ENCODE measurements around the gene MMP14.
A peak's percentile ranks its signal among the peaks of the same experiment; 100 is the strongest.

Gene MMP14

DNA sequence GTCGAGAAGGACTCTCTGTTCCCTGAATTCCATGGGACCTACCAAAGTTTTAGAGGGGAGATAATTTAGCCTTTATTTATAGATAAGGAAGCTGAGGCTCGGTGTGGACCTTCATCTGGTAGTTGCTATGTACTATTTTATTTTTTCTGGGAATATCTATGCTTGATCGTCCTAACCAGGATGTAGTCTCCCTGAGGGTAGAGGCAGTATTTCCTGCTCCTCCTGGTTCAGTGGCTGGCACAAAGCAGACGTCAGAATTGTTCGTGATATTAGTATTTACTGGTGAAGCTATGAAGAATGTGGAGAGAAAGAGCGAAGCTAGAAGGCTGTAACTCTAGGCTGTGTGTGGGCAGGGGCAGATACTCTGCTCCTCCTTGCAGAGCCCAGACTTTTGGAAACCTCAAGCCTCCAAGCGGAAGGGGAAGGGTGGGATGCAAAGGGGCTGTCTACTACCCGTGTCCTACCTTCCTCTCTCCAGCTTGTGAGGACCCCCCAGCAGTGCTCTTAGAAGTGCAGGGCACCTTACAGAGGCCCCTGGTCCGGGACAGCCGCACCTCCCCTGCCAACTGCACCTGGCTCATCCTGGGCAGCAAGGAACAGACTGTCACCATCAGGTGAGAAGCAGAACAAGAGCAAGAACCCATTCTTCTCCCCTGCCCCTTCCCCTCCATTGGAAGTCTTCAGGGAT is 36.6 kb downstream of the MMP14 start:
- H3K4me3 ChIP-seq (ENCODE audit: low read depth, low read length): peak overlapping the region; percentile 84
- H3K27me3 ChIP-seq (ENCODE audit: control insufficient read depth, insufficient read depth, low read length): no peaks in the 10 kb centered on the region
- H3K9me3 ChIP-seq (ENCODE audit: control insufficient read depth, insufficient read depth, low read length): no peaks in the 10 kb centered on the region
- H3K9ac ChIP-seq (ENCODE audit: low read depth, low read length): peak overlapping the region; percentile 16
- H3K36me3 ChIP-seq (ENCODE audit: control insufficient read depth, insufficient read depth, low read length): peaks cover 11% of the 10 kb centered on the region
- H3K4me1 ChIP-seq (ENCODE audit: control insufficient read depth, insufficient read depth, low read length): peaks cover 9% of the 10 kb centered on the region

DNA sequence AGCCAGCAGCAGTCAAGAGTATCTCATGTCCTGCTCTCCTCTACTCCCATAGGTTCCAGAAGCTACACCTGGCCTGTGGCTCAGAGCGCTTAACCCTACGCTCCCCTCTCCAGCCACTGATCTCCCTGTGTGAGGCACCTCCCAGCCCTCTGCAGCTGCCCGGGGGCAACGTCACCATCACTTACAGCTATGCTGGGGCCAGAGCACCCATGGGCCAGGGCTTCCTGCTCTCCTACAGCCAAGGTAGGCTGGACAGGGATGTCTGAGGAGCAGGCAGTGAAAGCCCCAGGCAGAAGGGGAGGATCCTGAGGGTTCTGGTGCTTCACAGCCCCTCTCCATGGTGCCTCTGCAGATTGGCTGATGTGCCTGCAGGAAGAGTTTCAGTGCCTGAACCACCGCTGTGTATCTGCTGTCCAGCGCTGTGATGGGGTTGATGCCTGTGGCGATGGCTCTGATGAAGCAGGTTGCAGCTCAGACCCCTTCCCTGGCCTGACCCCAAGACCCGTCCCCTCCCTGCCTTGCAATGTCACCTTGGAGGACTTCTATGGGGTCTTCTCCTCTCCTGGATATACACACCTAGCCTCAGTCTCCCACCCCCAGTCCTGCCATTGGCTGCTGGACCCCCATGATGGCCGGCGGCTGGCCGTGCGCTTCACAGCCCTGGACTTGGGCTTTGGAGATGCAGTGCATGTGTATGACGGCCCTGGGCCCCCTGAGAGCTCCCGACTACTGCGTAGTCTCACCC is 38.8 kb downstream of the MMP14 start:
- no peaks in the 10 kb centered on the region for H3K9me3 ChIP-seq (ENCODE audit: control insufficient read depth, insufficient read depth, low read length)
- H3K36me3 ChIP-seq (ENCODE audit: control insufficient read depth, insufficient read depth, low read length): peaks cover 11% of the 10 kb centered on the region
- no peak overlapping the region for H3K4me3 ChIP-seq (ENCODE audit: low read depth, low read length)
- no peaks in the 10 kb centered on the region for H3K27me3 ChIP-seq (ENCODE audit: control insufficient read depth, insufficient read depth, low read length)
- H3K9ac ChIP-seq (ENCODE audit: low read depth, low read length): no peak overlapping the region
- H3K4me1 ChIP-seq (ENCODE audit: control insufficient read depth, insufficient read depth, low read length): peaks cover 9% of the 10 kb centered on the region

- Histone ChIP-seq H3K4me3 (ENCODE audit: low read depth, low read length) (no peak overlapping the region), H3K4me1 (ENCODE audit: control insufficient read depth, insufficient read depth, low read length) (peaks cover 4% of the 10 kb centered on the region), H3K27me3 (ENCODE audit: control insufficient read depth, insufficient read depth, low read length) (no peaks in the 10 kb centered on the region), H3K9me3 (ENCODE audit: control insufficient read depth, insufficient read depth, low read length) (no peaks in the 10 kb centered on the region), H3K36me3 (ENCODE audit: control insufficient read depth, insufficient read depth, low read length) (peaks cover 11% of the 10 kb centered on the region), H3K9ac (ENCODE audit: low read depth, low read length) (no peak overlapping the region)
Observed at GRCh38 chr14:22875748-22876319, 39.4 kb downstream of the MMP14 start.

- peaks cover 11% of the 10 kb centered on the region for H3K36me3 ChIP-seq (ENCODE audit: control insufficient read depth, insufficient read depth, low read length)
- H3K9ac ChIP-seq (ENCODE audit: low read depth, low read length): no peak overlapping the region
- H3K9me3 ChIP-seq (ENCODE audit: control insufficient read depth, insufficient read depth, low read length): no peaks in the 10 kb centered on the region
- peaks cover 7% of the 10 kb centered on the region for H3K27me3 ChIP-seq (ENCODE audit: control insufficient read depth, insufficient read depth, low read length)
- no peak overlapping the region for H3K4me3 ChIP-seq (ENCODE audit: low read depth, low read length)
- H3K4me1 ChIP-seq (ENCODE audit: control insufficient read depth, insufficient read depth, low read length): peaks cover 5% of the 10 kb centered on the region
Observed at GRCh38 chr14:22877000-22877501, 40.7 kb downstream of the MMP14 start.

- peaks cover 10% of the 10 kb centered on the region for H3K27me3 ChIP-seq (ENCODE audit: control insufficient read depth, insufficient read depth, low read length)
- no peaks in the 10 kb centered on the region for H3K9me3 ChIP-seq (ENCODE audit: control insufficient read depth, insufficient read depth, low read length)
- peaks cover 12% of the 10 kb centered on the region for H3K4me1 ChIP-seq (ENCODE audit: control insufficient read depth, insufficient read depth, low read length)
- H3K9ac ChIP-seq (ENCODE audit: low read depth, low read length): no peak overlapping the region
- H3K4me3 ChIP-seq (ENCODE audit: low read depth, low read length): no peak overlapping the region
- peaks cover 11% of the 10 kb centered on the region for H3K36me3 ChIP-seq (ENCODE audit: control insufficient read depth, insufficient read depth, low read length)
Observed at GRCh38 chr14:22878271-22879246, 42.2 kb downstream of the MMP14 start.

DNA sequence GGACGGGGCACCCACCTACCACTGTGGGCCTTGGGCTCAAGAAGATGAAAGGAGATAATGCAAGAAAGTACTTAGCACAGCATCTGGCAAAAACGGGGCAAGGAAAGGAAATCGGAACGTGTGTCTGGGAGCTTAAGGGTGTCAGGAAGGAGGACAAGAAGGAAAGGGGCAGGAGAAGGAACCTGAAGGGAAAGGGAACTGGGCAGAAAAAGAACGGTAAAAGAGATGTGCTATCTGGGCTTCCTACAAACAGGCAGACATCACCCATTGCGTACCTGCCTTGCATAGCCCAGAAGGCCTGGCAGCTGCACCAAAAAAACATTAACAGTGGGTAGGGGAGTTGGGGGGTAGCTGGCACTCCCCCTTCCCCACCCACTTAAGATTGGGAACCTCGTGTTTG is 45.7 kb downstream of the MMP14 start:
- Histone ChIP-seq H3K27me3 (ENCODE audit: control insufficient read depth, insufficient read depth, low read length) (peaks cover 35% of the 10 kb centered on the region), H3K4me3 (ENCODE audit: low read depth, low read length) (no peak overlapping the region), H3K4me1 (ENCODE audit: control insufficient read depth, insufficient read depth, low read length) (peaks cover 18% of the 10 kb centered on the region), H3K36me3 (ENCODE audit: control insufficient read depth, insufficient read depth, low read length) (peaks cover 3% of the 10 kb centered on the region), H3K9me3 (ENCODE audit: control insufficient read depth, insufficient read depth, low read length) (no peaks in the 10 kb centered on the region), H3K9ac (ENCODE audit: low read depth, low read length) (no peak overlapping the region)

GRCh38 chr14:22882529-22883172 is 46.3 kb downstream of the MMP14 start:
- H3K9ac ChIP-seq (ENCODE audit: low read depth, low read length): no peak overlapping the region
- H3K4me1 ChIP-seq (ENCODE audit: control insufficient read depth, insufficient read depth, low read length): peaks cover 18% of the 10 kb centered on the region
- H3K36me3 ChIP-seq (ENCODE audit: control insufficient read depth, insufficient read depth, low read length): no peaks in the 10 kb centered on the region
- peaks cover 35% of the 10 kb centered on the region for H3K27me3 ChIP-seq (ENCODE audit: control insufficient read depth, insufficient read depth, low read length)
- H3K4me3 ChIP-seq (ENCODE audit: low read depth, low read length): peak overlapping the region; percentile 58
- no peaks in the 10 kb centered on the region for H3K9me3 ChIP-seq (ENCODE audit: control insufficient read depth, insufficient read depth, low read length)

- H3K9ac ChIP-seq (ENCODE audit: low read depth, low read length): peak within 1 kb of the TSS; percentile 54
- H3K27me3 ChIP-seq (ENCODE audit: control insufficient read depth, insufficient read depth, low read length): peaks cover 35% of the 10 kb centered on the region
- peaks cover 18% of the 10 kb centered on the region for H3K4me1 ChIP-seq (ENCODE audit: control insufficient read depth, insufficient read depth, low read length)
Observed at GRCh38 chr14:22883173-22883976, 47.0 kb downstream of the MMP14 start, which contains the start of gene REM2. REM2 (plus strand) TSS chr14:22883222; CDS start chr14:22883288, 66 bp downstream.

DNA sequence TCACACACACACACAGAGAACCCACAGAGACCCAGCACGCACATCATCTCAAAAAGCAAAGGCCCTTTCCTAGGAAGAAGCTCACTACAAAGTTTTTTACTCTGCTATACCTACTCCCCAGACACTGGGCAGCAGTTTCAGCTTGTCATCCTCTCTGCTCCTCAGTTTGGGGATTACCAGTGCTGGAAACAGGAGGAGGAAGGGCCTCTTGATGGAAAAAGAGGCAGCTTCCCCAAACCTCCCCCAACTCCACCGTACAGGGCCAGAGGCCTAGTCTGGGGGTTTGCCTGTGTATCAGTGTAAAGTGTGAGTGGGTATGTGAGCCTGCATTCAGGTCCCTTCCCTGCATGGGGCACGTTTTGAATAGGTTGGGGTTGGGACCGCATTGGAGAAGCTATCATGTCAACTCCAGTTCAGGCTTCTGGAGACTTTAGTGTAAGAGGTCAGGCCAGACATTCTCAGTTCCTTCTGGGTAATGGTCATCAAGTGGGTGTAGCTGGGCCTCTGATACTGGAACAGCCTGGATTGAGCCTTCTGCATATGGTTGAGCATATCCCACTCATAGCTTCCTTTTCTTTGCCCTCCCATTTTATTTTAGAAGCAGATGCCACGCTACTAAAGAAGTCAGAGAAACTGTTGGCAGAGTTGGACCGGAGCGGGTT is 47.8 kb downstream of the MMP14 start:
- H3K36me3 ChIP-seq (ENCODE audit: control insufficient read depth, insufficient read depth, low read length): no peaks in the 10 kb centered on the region

More at GRCh38 chr14:22883173-22883976, 47.0 kb downstream of the MMP14 start, which contains the start of gene REM2:
- no peaks in the 10 kb centered on the region for H3K36me3 ChIP-seq (ENCODE audit: control insufficient read depth, insufficient read depth, low read length)
- H3K4me3 ChIP-seq (ENCODE audit: low read depth, low read length): peak within 1 kb of the TSS; percentile 58
- H3K9me3 ChIP-seq (ENCODE audit: control insufficient read depth, insufficient read depth, low read length): no peaks in the 10 kb centered on the region

More for the DNA sequence above, 47.8 kb downstream of the MMP14 start:
- Histone ChIP-seq H3K9me3 (ENCODE audit: control insufficient read depth, insufficient read depth, low read length) (no peaks in the 10 kb centered on the region), H3K4me3 (ENCODE audit: low read depth, low read length) (peak overlapping the region; percentile 5), H3K27me3 (ENCODE audit: control insufficient read depth, insufficient read depth, low read length) (peaks cover 35% of the 10 kb centered on the region), H3K9ac (ENCODE audit: low read depth, low read length) (no peak overlapping the region), H3K4me1 (ENCODE audit: control insufficient read depth, insufficient read depth, low read length) (peaks cover 18% of the 10 kb centered on the region)

Measured in iPS-15b (cell line).